KOPT-K1 (cell line): ENCODE data around the gene C3AR1.
"Not testable (repeated sequence)": the region's sequence is repeated elsewhere in the genome, so short reads cannot be mapped to it uniquely, and the experiment has no call there.

ENCODE experiments used
- H3K27ac ChIP-seq: fragments of 200-600 bp; sonication (generic); 2 replicates; pipeline ENCODE4 v1.5.1; 2016; ENCODE audit warnings: antibody characterized with exemption, mild to moderate bottlenecking, low read depth, low read length; ENCODE audit not compliant: poor library complexity, severe bottlenecking
- H3K36me3 ChIP-seq: fragments of 200-600 bp; sonication (generic); 2 replicates; pipeline ENCODE4 v1.5.1; 2017; ENCODE audit warnings: antibody characterized with exemption, mild to moderate bottlenecking, low read length, moderate library complexity; ENCODE audit not compliant: insufficient read depth
- H3K9me3 ChIP-seq: fragments of 200-600 bp; sonication (generic); 2 replicates; pipeline ENCODE4 v1.5.1; 2017; ENCODE audit warnings: antibody characterized with exemption, low read length, mild to moderate bottlenecking; ENCODE audit not compliant: insufficient read depth, poor library complexity, severe bottlenecking

C3AR1 gene

DNA sequence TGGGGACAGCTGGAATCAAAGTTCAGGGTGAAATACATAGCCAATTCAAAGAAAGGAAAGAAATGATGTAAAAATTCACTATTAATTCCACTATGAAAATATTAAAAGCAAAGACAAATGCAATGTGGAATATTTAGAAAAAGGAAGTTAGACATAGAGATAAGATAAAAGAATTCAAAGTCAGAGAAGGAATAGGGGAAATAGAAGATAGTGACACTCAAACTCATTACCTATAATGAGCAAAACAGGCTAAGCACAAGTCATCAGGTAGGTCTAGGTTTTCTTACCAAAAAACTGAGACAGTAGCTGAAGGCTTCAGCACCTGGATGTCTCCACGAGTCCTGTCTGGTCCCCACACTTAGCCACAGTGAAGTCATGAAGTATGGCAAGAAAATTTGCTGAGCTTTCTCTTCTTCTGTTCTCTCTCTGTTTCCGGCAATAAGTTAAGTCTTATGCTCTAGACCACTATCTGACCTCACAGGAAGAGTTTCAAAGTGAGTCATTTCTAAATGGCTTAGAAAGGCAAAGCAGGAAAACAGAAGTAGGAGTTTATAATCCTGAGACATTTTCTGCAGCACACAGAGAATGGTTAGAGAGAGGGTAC, at the start of gene C3AR1:
Gene C3AR1, minus strand, starts transcription at position 369 of the 604 bp plus-strand sequence. CDS start 6,174 bp downstream, outside the sequence.
- Histone ChIP-seq H3K9me3 (no peaks in the 10 kb centered on the region), H3K36me3 (no peaks in the 10 kb centered on the region), H3K27ac (peak within 1 kb of the TSS; percentile 8)

DNA sequence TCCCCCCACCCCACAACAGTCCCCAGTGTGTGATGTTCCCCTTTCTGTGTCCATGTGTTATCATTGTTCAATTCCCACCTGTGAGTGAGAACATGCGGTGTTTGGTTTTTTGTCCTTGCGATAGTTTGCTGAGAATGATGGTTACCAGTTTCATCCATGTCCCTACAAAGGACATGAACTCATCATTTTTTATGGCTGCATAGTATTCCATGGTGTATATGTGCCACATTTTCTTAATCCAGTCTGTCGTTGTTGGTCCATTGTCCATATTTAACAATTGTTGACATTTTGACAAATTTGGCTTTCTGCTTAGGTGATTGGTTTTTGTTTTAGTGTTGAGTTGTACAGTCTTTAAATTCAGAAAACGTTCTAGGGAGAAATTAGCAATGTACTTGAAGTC, 47.0 kb upstream of the C3AR1 start:
- not testable (repeated sequence) for H3K27ac ChIP-seq, H3K9me3 ChIP-seq, H3K36me3 ChIP-seq

DNA sequence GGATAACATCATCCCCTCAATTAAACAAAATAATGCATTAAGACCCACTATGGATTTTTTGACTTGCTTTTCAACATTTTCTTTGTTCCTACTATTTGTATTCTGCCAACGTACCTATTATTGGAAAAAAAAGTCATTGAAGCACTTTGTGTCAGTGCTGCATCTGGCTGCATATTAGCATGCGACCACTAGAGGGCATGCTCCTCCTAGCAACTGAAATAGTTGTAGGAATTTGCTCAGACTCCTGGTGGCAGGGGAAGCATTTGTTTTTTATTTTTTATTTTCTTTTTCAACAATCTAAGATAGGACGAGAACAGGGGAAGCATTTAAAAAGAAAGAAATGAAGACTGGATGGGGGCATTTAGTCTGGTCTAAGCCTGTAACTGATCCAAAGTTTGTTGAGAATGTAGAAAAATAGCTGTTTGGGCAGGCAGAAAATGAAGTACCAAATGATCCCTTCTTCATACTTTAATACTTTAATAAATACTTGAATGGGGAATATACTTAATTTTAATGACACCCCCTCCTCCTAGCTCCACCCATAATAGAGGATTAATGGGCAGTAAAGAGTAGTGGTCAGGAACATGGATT, 42.7 kb upstream of the C3AR1 start:
- Histone ChIP-seq H3K27ac (no peak overlapping the region), H3K9me3 (peaks cover 16% of the 10 kb centered on the region), H3K36me3 (no peaks in the 10 kb centered on the region)

DNA sequence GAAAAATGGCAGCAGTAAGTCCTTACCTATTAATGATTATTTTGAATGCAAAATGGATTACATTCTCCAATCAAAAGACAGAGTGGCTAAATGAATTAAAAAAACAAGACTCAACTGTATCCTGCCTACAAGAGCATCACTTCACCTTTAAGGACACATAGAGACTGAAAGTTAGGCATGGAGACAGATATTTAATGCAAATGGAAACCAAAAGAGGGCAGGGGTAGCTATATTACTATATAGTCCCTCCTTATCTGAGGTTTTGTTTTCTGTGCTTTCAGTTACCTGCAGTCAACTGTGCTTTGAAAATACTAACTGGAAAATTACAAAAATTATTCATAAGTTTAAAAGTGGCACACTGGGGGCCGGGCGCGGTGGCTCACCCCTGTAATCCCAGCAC, 33.1 kb upstream of the C3AR1 start:
- Histone ChIP-seq H3K27ac (no peak overlapping the region), H3K9me3 (no peaks in the 10 kb centered on the region), H3K36me3 (peaks cover 55% of the 10 kb centered on the region)

DNA sequence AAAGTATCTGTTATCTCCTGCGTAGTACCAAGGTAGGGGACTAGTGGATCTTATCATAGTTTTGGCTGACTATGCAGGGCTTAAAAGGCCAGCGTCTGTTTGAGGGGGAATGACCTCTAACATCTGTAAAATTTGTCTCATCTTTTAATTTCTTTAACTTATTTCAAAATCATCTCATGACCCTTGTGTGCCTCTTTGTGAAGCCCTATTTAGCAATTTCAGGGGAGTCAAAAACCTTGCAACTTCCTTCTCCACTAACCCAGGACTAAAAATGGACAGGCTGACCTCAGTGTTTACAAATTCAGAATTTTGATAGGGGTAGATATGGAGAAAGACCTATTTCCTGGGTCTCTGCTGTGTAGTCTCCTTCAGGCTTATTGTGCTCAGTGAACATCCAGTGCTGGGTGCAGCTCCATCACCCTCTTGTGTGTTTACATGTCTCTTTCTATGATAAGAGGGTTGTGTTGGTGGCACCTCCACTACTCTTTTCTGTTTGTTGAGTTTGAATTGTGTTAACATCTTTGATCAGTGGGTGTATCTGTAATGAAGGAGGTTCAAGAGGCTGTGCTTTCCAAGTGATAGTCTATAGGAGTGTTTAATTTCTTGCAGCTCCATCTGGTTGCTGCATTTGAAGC, 30.2 kb upstream of the C3AR1 start:
- no peaks in the 10 kb centered on the region for H3K9me3 ChIP-seq
- H3K36me3 ChIP-seq, result peaks cover 84% of the 10 kb centered on the region
- no peak overlapping the region for H3K27ac ChIP-seq

DNA sequence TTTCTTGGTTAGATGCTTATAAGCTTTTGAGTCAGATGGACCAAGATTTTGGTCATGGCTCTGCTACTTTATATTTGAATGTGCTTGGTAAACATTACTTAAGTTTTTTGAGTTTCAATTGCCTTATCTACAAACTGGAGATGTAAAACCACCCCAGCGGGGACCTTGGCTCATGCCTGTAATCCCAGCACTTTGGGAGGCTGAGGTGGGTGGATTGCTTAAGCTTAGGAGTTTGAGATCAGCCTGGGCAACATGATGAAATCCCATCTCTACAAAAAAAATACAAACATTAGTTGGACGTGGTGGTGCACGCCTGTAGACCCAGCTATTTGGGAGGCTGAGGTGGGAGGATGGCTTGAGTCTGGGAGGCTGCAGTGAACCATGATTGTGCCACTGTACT, 27.1 kb upstream of the C3AR1 start:
- Histone ChIP-seq H3K27ac (no peak overlapping the region), H3K36me3 (peaks cover 90% of the 10 kb centered on the region), H3K9me3 (no peaks in the 10 kb centered on the region)

DNA sequence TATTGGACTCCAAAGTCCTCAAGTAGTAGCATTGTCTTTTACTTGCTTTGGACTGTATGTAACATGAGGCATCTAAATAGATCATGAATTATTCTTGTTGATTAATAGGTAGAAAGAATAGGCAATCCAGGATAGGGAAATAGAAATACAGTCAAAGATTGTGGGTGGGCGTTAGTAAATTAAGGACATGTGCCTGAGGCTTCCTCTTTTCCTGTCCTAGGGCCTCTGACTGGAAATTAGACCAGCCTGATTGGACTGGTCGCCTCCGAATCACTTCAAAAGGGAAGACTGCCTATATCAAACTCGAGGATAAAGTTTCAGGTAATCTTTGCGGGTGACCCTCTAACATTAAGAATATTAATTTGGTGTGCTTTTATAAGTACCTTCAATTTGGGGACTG, 23.6 kb upstream of the C3AR1 start:
- Histone ChIP-seq H3K9me3 (no peaks in the 10 kb centered on the region), H3K27ac (no peak overlapping the region)

DNA sequence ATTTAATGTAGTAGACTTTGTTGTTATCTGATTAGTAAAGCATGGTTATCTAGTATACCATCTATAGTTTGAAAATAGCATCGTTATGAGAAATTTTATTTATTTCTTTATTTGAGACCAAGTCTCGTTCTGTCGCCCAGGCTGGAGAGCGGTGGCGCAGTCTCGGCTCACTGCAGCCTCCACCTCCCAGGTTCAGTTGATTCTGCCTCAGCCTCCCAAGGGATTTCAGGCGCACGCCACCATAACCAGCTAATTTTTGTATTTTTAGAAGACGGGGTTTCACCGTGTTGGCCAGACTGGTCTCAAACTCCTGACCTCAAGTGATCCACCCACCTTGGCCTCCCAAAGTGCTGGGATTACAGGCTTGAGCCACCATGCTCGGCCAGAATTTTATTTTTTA, 23.1 kb upstream of the C3AR1 start:
- Histone ChIP-seq H3K27ac (peak overlapping the region; percentile 76), H3K36me3 (peaks cover 56% of the 10 kb centered on the region)

More for the DNA sequence above, 23.6 kb upstream of the C3AR1 start:
- H3K36me3 ChIP-seq, result peaks cover 61% of the 10 kb centered on the region

DNA sequence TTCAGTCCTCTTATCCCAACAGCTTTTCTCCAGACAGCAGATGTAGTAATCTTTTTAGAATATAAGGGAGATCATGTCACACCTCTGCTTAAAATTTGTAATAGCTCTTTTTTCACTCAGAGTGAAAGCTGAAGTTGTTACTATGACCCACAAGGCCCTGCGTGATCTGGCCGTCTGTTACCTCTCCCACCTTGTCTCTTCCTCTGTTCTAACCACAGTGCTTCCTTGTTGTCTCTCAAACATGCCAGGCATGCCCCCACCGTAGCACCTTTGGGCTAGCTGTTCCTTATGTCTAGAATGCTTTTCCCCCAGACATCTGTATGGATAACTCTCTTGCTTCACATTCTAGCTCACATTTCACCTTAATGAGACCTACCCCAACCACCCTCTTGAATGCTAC, 22.4 kb upstream of the C3AR1 start:
- Histone ChIP-seq H3K36me3 (peaks cover 49% of the 10 kb centered on the region), H3K27ac (peak overlapping the region; percentile 76), H3K9me3 (no peaks in the 10 kb centered on the region)

More for the DNA sequence above, 23.1 kb upstream of the C3AR1 start:
- H3K9me3 ChIP-seq, result not testable (repeated sequence)

DNA sequence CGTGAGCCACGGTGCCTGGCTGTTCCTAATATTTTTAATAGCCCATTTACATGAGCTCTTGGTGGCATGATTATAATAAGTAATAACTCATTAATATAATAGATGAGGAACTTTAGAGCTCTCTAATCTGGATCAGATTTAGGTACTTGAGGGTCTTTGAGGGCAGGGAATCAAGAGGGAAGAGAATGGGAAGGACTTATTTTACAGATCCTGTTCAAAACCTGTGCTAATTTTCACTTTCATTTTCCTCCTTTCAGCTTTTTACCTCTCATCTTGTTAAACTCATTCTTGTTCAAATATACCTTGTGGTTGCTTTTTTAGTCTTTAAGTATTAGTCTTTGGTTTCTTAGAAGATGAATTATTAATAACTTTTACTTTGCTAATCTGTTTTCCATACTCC, 21.5 kb upstream of the C3AR1 start:
- peak overlapping the region; percentile 76 for H3K27ac ChIP-seq
- peaks cover 40% of the 10 kb centered on the region for H3K36me3 ChIP-seq

DNA sequence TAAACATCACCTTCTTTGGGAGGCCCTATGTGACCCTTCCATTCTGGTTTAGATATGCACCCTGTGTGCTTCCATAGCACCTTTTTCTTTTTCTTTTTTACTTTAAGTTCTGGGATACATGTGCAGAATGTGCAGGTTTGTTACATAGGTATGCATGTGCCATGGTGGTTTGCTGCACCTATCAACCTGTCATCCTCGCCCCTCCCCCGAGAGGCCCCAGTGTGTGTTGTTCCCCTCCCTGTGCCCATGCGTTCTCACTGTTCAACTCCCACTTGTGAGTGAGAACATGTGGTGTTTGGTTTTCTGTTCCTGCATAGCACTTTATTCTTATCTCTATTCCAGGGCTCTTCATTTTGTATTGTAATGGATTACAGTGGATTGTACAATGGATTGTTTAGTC, 18.2 kb upstream of the C3AR1 start:
- H3K36me3 ChIP-seq, H3K9me3 ChIP-seq, H3K27ac ChIP-seq: not testable (repeated sequence)

More for the DNA sequence above, 21.5 kb upstream of the C3AR1 start:
- no peaks in the 10 kb centered on the region for H3K9me3 ChIP-seq

DNA sequence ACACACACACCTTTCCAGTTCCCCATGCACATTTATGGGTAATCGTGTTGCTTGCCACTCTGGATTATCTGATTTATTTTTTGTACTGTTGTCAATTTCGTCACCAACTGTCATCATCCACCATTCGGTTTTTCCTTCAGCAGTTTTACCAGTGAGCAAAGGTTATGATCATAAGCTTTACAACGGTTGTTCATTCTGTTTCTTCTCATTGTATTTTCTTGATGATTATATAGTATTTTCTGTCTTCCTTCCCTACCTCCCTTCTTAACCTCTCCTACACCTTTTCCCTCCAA, 16.6 kb upstream of the C3AR1 start:
- Histone ChIP-seq H3K27ac (peak overlapping the region; percentile 87), H3K36me3 (peaks cover 6% of the 10 kb centered on the region; the same call in 1 of the 2 replicates), H3K9me3 (no peaks in the 10 kb centered on the region)

DNA sequence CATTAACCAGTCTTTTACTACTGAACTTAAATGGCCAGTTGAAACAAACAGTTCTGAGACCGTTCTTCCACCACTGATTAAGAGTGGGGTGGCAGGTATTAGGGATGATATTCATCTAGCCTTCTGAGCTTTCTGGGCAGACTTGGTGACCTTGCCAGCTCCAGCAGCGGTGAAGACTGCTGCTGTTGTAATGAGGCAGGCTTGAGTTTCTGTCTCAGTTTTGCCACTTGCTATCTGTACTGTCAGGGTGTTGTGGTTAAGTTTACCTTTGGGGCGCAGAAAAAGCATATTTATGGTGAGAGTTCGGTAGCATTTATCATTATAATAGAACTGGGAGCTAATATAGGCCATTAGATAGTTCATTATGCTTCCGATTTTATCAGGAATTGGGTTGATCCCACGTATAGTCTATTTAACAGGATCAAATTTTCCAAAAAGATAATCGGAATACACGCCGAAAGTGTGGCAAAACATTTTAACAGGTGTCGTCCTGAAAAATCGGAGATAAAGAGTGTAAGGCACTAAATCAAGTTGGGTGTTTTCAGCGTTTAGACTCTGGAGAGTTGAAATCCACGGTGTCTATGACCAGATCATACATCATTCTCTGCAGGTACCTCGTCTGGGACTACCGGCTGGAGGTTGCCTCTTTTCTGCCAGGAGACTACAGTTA, 15.2 kb upstream of the C3AR1 start:
- peaks cover 6% of the 10 kb centered on the region; the same call in 1 of the 2 replicates for H3K36me3 ChIP-seq
- no peaks in the 10 kb centered on the region for H3K9me3 ChIP-seq
- H3K27ac ChIP-seq, result peak overlapping the region; percentile 87

DNA sequence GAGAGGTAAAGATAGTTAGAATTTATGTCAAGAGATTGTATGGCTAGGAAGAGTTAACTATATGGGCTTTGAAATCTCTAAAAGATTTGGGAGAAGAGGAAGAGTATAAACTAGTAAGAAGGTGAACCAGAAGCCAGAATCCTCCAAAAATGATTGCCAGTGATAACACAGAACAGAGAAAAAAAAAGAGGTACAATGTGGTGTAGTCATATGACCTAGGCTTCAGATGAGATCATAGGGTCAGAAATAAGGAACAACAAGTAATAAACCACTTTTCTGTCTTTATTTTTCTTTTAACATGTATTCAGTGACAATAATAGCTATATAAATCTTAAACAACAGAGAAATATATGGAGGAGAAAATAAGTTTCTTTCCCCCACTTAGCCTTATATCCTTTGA, 14.0 kb upstream of the C3AR1 start:
- no peaks in the 10 kb centered on the region for H3K36me3 ChIP-seq
- no peaks in the 10 kb centered on the region for H3K9me3 ChIP-seq
- no peak overlapping the region for H3K27ac ChIP-seq

DNA sequence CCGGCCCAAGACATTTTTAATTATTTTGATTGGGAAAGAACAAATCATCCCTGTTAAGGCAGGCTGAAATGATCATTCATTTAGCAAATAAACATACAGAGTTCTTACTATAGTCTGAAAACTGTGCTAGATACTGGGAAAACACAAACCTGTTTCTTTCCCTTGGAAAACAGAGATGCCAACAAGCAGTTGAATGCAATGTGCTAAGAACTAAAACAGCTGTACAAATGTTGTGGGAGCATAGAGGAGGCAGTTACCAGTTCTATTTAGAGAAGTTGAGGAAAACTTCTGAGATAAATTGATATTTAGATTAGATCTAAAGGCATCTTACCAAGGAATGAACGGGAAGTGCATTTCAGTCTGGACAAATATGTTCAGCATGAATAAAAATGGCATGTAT, 12.8 kb upstream of the C3AR1 start:
- H3K9me3 ChIP-seq, result no peaks in the 10 kb centered on the region
- no peaks in the 10 kb centered on the region for H3K36me3 ChIP-seq
- no peak overlapping the region for H3K27ac ChIP-seq
